Measurements from ENCODE around the gene KIF3B. TPM values are rescaled to one million over a fixed set of nuclear protein-coding genes. Genes with fewer than 3 reads are reported as not detected.
A peak's percentile ranks its signal among the peaks of the same experiment; 100 is the strongest.

Gene KIF3B
- total RNA-seq, 1 experiment from 2014 or later, result 21.7 TPM

DNA sequence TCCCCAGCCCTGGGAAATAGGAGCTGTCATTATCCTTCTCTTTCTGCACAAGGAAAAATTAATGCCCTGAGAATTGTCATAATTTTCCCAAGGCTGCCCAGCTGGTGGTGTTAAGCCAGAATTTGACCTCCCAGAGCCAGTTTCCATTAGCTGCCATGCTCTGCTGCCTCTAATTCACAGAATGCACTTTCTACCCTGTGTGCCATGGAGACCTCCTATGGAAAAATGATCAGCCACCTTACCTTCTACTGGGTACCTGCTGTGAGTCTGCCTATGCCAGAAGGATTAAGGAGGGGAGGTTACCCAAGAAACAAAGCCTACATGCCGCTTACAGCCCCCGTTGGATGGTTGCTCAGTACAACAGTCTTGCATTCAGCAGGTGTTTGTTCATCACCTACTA, 40.6 kb upstream of the KIF3B start:
- Mint-ChIP-seq H3K27ac (ENCODE audit: low read depth, unreplicated experiment) (no peak overlapping the region), H3K36me3 (ENCODE audit: insufficient read depth, unreplicated experiment) (peaks cover 55% of the 10 kb centered on the region), H3K9me3 (ENCODE audit: unreplicated experiment) (no peaks in the 10 kb centered on the region), H3K27me3 (ENCODE audit: insufficient read depth, unreplicated experiment) (no peaks in the 10 kb centered on the region), H3K4me3 (ENCODE audit: unreplicated experiment) (no peak overlapping the region), H3K4me1 (ENCODE audit: insufficient read depth, unreplicated experiment) (no peaks in the 10 kb centered on the region)
- no TSS peak for BruUV-seq (replicated peaks)
- ChIA-PET POLR2A (interaction anchor here (0.7 to 1.4 kb wide), 3 partner anchors 25 to 121 kb away, joined by 3 to 4 read pairs (median 3); partner anchors contain the start of gene ASXL1), CTCF (interaction anchor here (0.7 to 1.0 kb wide), 3 partner anchors 19 to 99 kb away, joined by 3 to 4 read pairs (median 3); no protein-coding TSS in a partner anchor)
- TF ChIP-seq, protein P1, sequence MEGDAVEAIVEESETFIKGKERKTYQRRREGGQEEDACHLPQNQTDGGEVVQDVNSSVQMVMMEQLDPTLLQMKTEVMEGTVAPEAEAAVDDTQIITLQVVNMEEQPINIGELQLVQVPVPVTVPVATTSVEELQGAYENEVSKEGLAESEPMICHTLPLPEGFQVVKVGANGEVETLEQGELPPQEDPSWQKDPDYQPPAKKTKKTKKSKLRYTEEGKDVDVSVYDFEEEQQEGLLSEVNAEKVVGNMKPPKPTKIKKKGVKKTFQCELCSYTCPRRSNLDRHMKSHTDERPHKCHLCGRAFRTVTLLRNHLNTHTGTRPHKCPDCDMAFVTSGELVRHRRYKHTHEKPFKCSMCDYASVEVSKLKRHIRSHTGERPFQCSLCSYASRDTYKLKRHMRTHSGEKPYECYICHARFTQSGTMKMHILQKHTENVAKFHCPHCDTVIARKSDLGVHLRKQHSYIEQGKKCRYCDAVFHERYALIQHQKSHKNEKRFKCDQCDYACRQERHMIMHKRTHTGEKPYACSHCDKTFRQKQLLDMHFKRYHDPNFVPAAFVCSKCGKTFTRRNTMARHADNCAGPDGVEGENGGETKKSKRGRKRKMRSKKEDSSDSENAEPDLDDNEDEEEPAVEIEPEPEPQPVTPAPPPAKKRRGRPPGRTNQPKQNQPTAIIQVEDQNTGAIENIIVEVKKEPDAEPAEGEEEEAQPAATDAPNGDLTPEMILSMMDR (IDR thresholded peaks at IDR 0.05; ENCODE audit: unreplicated experiment), result no peak
- intact Hi-C loops (cut with micrococcal nuclease), result no loop called here
- no peak for DNase-seq (ENCODE audit: unreplicated experiment)

GRCh38 chr20:32237419-32237818, 40.0 kb upstream of the KIF3B start:
- intact Hi-C loops (cut with micrococcal nuclease), result no loop called here
- H3K36me3 Mint-ChIP-seq (ENCODE audit: insufficient read depth, unreplicated experiment), result peaks cover 49% of the 10 kb centered on the region
- H3K4me3 Mint-ChIP-seq (ENCODE audit: unreplicated experiment), result no peak overlapping the region
- TF ChIP-seq, protein P1 (IDR thresholded peaks at IDR 0.05; ENCODE audit: unreplicated experiment), result no peak
- no peaks in the 10 kb centered on the region for H3K27me3 Mint-ChIP-seq (ENCODE audit: insufficient read depth, unreplicated experiment)
- CTCF ChIA-PET, result interaction anchor here (1.0 kb wide), 1 partner anchor 99 kb away, joined by 4 read pairs; no protein-coding TSS in a partner anchor
- no peak for DNase-seq (ENCODE audit: unreplicated experiment)
- no peaks in the 10 kb centered on the region for H3K9me3 Mint-ChIP-seq (ENCODE audit: unreplicated experiment)
- no peaks in the 10 kb centered on the region for H3K4me1 Mint-ChIP-seq (ENCODE audit: insufficient read depth, unreplicated experiment)
- POLR2A ChIA-PET, result interaction anchor here (1.4 kb wide), 1 partner anchor 48 kb away, joined by 4 read pairs; no protein-coding TSS in a partner anchor
- no peak overlapping the region for H3K27ac Mint-ChIP-seq (ENCODE audit: low read depth, unreplicated experiment)
- TSS peak; percentile 19 for BruUV-seq (replicated peaks)

DNA sequence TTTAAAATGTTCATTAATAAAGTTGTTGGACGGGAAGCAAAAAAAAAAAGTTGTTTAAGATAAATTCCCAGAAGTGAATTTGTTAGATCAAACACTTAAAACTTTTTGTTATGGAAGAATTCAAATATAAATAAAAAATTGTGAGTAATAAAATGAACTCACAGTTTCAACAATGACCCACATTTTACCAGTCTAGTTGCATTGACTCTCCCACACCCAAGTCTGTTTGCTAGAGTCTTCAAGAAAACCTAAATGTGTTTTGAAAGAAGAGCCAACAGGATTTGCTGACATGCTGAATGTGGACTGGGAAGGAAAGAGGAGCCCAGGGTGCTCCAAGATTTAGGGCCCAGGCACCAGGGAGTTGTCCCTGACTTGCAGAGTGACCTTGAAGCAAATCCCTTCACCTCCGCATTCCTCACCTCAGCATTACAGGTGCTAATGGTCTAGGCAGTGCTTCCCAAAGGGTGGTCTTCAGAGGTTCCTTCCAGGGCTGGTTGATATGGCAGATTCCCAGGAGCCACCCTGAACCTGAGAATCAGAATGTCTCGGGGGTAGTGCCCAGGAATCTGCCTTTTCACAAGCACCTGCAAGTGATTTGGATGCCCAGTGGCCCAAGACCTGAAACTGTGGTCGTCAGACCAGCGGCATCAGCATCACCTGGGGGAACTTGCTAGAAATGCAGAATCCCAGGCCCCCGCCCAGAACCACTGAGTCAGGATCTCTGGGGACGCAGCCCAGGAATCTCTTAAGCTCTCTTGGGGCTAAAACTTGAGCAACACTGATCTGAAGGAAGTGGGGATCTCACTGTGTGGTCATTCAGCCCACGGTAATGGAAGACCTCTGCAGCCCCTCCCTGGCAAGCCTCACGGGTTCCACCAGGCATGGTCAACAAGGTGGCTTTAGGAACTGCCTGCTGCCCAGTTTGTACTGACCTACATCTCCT, 38.7 kb upstream of the KIF3B start:
- ChIA-PET POLR2A (interaction anchor here (1.2 kb wide), 1 partner anchor 11 kb away, joined by 7 read pairs; no protein-coding TSS in a partner anchor), CTCF (interaction anchor here (0.6 kb wide), 2 partner anchors 8 to 412 kb away, joined by 3 to 4 read pairs; no protein-coding TSS in a partner anchor)
- Mint-ChIP-seq H3K4me3 (ENCODE audit: unreplicated experiment) (no peak overlapping the region), H3K27me3 (ENCODE audit: insufficient read depth, unreplicated experiment) (no peaks in the 10 kb centered on the region), H3K9me3 (ENCODE audit: unreplicated experiment) (no peaks in the 10 kb centered on the region), H3K4me1 (ENCODE audit: insufficient read depth, unreplicated experiment) (no peaks in the 10 kb centered on the region), H3K36me3 (ENCODE audit: insufficient read depth, unreplicated experiment) (peaks cover 36% of the 10 kb centered on the region), H3K27ac (ENCODE audit: low read depth, unreplicated experiment) (no peak overlapping the region)
- DNase-seq (ENCODE audit: unreplicated experiment), result no peak
- TF ChIP-seq, protein P1 (IDR thresholded peaks at IDR 0.05; ENCODE audit: unreplicated experiment), result no peak
- intact Hi-C loops (cut with micrococcal nuclease), result no loop called here
- BruUV-seq (replicated peaks), result no TSS peak

DNA sequence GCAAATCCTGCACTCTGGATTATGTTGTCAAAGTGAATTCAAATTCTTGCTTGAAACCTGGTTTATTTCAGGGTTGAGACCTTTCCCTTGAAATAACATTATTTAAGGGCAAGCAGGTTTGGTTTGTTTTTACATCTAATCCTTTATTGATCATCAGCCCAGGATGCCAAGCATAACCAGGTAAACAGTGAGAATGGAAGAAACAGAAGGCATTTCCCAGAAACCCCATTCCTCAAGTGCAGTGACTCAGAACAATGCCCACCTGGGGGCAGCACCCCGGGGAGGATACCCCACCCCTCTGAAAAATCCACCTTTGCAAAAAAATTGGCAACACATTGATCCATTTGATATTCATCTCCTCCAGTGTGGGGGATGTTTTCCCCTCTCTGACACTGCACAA, 37.2 kb upstream of the KIF3B start:
- Mint-ChIP-seq H3K4me3 (ENCODE audit: unreplicated experiment) (no peak overlapping the region), H3K27me3 (ENCODE audit: insufficient read depth, unreplicated experiment) (no peaks in the 10 kb centered on the region), H3K9me3 (ENCODE audit: unreplicated experiment) (no peaks in the 10 kb centered on the region), H3K4me1 (ENCODE audit: insufficient read depth, unreplicated experiment) (no peaks in the 10 kb centered on the region), H3K36me3 (ENCODE audit: insufficient read depth, unreplicated experiment) (peaks cover 22% of the 10 kb centered on the region), H3K27ac (ENCODE audit: low read depth, unreplicated experiment) (no peak overlapping the region)
- CTCF ChIA-PET, result interaction anchor here (0.6 kb wide), 2 partner anchors 37 to 153 kb away, joined by 3 read pairs; no protein-coding TSS in a partner anchor
- intact Hi-C loops (cut with micrococcal nuclease), result no loop called here
- no peak for DNase-seq (ENCODE audit: unreplicated experiment)
- TF ChIP-seq, protein P1 (IDR thresholded peaks at IDR 0.05; ENCODE audit: unreplicated experiment), result no peak
- no TSS peak for BruUV-seq (replicated peaks)
- POLR2A ChIA-PET, result interaction anchor here (0.6 to 1.2 kb wide), 6 partner anchors 8 to 513 kb away, joined by 4 to 9 read pairs (median 6); no protein-coding TSS in a partner anchor
